Activated CD4-positive, alpha-beta T cell treated with anti-CD3 and anti-CD28 coated beads, Interleukin-10, Interleukin-2, amounts not matched to agents 100 ng/mL and 50 ng/mL, durations not matched to agents 16 hours and 8 hours (primary cell): ENCODE data around the gene TIMM13.
"Not testable (repeated sequence)": the region's sequence is repeated elsewhere in the genome, so short reads cannot be mapped to it uniquely, and the experiment has no call there.

Source experiments
- DNase-seq: peaks from one replicate; pipeline ENCODE4 v3.0.0-alpha.2; 2020

Gene TIMM13

DNA sequence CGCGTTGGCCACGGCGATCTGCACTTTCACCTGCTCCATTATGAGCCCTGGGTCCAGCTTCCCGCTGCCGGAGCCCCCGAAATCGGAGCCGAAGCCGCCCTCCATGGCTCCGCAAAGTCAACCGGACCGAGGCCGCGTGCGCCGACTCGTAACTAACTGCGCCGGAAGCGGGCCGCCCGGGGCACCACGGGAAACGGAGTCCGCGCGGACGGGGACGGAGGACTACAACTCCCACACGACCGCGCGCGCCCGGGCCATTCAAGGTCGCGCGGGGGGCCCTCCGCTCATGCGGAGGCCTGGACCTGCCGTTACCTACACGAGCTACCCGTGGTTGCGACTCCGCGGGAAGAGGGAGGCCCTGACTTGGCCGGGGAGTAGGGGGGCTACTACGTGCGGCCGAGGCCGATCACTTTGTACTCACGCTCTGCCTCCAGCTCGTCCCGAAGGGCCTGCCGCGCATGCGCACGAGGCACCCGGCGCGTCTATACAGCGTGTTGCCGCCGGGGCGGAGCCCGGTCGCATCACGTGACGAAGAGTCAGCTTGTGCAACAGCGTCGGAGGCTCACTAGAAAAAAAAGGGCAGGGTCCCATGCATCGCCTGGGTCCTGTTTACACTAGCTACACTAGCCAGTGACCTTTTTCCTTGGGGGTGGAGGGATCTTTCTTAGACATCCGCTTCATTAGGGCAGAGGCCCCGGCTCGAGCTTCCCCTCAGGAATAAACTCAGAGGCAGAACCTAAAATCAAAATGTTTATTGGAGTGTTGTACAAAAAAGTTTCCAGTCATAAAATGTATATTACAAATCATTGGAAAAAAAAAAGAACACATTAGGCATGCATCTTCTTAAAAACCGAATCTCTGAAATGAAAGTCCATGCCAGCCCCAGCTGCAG lies at the start of gene TIMM13:
Gene TIMM13, minus strand, starts transcription at position 158 of the 892 bp plus-strand sequence. Its CDS starts 53 bp downstream, at position 105.
- peak; percentile 97 for DNase-seq

DNA sequence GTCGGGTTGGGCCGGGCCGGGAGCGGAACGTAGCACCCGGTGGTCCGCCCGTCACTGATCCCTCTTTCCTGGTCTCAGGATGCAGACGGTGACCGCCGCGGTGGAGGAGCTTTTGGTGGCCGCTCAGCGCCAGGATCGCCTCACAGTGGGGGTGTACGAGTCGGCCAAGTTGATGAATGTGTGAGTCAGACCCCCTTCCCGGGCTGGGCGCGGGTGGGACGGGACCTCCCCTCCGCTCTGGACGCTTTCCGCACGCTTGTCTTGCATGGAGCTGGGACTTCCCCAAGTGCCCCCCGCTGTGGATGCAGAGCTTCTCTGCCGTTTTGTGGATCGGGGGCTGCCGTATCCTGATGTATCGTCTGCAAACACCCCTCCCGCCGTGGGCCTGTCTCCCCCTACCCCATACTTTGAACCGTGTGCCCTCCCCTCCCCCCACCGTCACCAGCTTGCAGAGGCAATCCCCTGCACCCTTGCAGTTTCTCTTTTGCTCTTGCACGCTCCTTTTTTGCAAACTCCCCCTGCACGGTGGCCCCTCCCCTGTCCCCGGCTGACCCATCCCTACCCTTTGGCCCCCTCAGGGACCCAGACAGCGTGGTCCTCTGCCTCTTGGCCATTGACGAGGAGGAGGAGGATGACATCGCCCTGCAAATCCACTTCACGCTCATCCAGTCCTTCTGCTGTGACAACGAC lies 49.2 kb upstream of the TIMM13 start:
- DNase-seq = peak; percentile 70

DNA sequence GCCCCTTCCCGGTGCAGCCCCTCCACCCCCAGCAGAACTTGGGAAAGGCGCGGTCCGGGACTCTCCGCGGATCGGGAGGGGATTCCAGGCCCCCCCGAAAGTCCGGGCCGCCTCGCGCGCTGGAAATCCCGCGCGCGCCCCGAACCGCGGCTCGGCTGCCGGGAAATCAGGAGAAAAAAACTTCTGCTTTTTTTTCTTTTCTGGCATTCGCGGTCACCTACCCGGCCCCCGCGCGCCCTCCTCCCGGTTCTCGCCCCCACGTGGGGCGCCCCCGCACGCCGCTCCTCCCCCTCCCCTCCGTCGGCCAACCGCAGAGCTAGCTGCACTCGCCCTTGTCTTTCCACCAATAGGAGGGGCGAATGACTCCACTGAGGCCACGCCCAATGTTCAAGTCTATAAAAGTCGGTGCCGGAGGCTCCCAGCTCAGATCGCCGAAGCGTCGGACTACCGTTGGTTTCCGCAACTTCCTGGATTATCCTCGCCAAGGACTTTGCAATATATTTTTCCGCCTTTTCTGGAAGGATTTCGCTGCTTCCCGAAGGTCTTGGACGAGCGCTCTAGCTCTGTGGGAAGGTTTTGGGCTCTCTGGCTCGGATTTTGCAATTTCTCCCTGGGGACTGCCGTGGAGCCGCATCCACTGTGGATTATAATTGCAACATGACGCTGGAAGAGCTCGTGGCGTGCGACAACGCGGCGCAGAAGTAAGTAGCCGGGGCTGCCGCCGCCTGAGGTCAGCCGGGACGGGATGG lies 48.5 kb upstream of the TIMM13 start, which contains the start of gene GADD45B:
Gene GADD45B, plus strand, starts transcription at position 426 of the 749 bp plus-strand sequence. Its CDS starts 232 bp downstream, at position 658.
- DNase-seq = peak; percentile 98

DNA sequence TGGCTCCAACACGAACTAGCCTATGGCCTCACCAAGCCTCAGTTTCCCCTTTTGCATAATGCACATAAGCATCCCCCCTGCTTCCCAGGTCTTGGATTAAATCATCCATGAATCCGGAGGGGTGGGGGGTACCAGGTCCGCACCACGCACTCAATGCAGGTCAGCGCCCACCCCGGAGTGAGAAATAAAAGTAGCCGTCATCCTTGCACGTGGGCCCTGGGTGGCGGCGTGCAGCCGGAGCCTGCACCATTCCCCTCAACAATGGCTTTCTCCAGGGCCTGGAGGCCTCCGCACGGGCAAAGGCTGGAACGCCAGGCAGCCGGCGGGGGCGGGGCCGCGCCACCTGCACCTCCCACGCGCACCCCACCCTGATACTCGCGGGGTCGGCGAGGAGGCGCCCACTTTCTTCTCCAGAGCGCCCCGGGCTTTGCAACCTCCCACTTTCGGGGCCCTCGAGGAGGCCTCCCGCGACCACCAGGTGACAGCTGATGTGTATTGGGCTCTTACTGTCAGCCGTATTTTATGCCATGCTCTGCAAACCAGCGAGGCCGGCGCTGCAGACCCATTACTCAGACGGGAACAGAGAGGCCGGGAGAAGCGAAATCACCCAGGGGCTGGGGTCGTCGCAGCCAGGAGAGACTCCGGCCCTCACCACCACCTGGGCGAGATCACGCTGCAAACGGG lies 47.8 kb upstream of the TIMM13 start:
- DNase-seq = peak; percentile 70

DNA sequence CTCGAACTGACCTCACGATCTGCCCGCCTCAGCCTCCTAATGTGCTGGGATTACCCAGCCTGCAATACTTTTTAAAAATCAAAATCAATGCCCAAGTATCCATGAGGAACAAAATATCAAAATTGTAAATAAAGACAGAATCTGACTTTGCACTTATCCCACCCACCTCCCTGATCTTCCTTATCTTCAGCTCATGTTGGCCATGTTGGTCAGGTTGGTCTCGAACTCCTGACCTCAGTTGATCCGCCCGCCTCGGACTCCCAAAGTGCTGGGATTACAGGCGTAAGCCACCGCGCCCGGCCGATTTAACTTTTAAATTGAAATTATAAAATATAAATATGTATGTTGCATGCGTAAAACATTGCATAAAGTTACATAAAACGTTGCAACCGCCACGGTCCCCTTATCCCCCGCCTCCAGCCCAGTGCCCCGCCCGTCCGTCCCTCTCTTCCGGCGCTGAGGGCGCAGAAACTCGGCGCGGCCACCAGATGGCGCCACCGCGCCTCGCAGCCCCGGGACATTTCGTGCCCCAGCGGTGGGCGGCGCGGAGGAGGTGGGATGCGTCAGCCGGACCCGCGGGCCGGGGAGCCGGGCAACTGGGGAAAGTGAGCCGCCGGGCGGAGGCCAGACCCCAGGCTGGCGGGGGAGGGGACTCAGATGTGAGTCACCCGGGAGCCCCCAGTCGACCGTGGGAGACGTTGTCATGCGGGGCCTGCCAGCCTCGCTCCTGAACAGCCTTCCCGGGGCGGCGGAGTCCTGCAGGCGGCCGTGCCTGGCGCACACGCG lies 47.0 kb upstream of the TIMM13 start:
- DNase-seq = peak; percentile 90

DNA sequence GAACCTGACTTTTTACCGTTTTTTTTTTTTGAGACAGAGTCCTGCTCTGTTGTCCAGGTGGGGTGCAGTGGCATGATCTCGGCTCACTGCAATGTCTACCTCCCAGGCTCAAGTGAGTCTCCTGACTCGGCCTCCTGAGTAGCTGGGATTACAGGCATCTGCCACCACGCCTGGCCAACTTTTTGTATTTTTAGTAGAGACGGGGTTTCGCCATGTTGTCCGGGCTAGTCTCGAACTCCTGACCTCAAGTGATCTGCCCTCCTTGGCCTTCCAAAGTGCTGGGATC lies 42.5 kb upstream of the TIMM13 start:
- not testable (repeated sequence) for DNase-seq

DNA sequence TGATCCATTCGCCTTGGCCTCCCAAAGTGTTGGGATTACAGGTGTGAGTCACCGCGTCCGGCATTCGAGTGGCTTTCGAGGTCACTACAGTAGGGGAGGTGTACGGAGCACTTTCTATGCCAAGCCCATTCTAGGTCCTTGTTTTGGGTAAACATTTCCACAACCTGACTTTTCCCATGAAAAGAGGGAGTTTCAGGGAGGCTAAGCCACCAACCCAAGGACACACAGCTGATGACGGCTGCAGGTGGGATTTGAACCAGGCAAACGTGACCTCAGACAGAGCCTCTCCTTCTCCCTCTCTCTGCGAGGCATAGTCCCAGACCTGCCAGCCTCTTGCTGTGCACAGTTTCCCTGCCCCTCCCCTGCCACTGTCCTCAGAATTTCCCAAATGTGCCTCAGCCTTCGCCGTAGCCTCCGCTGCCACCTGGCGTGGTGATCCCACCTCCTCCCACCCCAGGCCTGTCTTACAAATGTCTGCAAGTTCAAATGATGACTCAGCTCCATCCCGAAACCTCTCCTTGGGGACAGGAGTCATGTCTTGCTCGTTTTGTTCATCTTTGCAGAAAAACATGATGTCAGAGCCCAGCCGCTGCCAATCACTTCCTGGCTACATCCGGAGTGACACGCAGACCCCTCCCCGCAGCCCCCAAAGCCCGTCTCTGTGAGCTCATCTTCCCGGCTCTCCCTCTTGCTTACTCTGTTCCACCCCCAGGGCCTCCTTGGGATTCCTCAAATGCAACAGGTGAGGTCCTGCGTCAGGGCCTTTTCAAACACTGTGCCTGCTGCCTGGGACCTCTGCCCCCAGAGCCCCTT lies 41.9 kb upstream of the TIMM13 start:
- peak; percentile 82 for DNase-seq

DNA sequence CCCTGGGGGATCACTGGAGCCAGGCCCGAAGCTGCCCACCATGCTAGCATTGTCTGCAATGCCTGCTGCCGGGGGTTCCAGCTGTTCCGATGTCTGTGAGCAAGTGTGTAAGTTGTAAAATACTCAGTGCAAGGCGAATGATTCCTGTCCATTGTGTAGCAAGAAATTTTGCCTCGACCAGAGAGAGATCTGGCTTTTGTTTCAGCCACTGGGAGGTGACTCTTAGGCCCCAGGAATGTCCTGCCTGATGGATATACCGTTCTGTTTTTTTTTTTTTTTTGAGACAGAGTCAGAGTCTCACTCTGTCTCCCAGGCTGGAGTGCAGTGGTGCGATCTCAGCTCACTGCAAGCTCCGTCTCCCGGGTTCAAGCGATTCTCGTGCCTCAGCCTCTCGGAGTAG lies 41.2 kb upstream of the TIMM13 start:
- no peak for DNase-seq

DNA sequence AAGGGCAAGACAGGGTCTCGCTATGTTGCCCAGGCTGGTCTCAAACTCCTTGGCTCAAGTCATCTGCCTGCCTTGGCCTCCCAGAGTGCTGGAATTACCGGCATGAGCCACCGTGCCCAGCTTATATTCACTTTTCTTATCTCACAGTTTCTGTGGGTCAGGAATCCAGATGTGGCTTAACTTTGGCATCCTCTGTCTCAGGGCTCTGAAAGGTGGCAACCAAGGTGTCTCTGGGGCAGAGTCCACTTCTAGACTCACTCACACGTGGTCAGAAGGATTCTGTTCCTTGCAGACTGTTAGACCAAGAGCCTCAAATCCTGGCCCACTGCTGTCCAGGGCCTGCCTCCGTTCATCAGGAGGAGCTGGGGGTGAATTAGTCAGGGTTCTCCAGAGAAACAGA lies 37.0 kb upstream of the TIMM13 start:
- DNase-seq = no peak

DNA sequence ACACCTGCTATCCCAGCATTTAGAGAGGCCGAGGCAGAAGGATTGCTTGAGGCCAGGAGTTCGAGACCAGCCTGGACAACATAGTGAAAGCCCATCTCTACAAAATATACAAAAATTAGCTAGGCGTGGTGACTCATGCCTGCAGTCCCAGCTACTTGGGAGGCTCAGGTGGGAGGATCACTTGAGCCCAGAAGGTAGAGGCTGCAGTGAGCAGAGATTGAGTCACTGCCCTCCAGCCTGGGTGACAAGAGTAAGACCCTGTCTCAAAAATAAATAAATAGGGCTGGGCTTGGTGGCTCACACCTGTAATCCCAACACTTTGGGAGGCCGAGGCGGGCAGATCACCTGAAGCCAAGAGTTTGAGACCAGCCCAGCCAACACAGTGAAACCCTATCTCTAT lies 36.3 kb upstream of the TIMM13 start:
- DNase-seq = not testable (repeated sequence)

DNA sequence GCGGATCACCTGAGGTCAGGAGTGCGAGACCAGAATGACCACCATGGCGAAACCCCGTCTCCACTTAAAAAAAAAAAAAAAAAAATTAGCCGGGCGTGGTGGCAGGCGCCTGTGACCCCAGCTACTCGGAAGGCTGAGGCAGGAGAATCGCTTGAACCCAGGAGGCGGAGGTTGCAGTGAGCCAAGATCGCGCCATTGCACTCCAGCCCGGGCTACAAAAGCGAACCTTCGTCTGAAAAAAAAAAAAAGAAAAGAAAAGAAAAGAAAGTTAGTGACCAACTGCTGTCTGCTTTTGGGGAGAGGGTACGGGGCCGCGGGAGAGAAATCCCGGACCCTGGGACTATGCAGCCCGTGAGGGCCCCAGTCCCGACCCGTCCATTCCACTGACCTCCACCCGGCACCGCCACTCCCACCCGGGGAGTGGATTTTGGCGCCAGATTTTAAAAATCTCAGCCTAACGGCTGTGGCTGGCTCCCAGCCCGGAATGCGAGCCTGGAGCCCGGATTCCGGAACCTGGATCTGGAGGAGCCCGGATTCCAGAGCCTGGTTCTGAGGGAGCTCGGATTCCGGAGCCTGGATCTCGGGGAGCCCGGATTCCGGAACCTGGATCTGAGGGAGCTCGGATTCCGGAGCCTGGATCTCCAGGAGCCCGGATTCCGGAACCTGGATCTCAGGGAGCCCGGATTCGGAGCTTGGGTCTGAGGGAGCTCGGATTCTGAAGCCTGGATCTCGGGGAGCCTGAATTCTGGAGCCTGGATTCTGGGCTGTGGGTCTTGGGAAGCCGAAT lies 35.4 kb upstream of the TIMM13 start:
- no peak for DNase-seq

DNA sequence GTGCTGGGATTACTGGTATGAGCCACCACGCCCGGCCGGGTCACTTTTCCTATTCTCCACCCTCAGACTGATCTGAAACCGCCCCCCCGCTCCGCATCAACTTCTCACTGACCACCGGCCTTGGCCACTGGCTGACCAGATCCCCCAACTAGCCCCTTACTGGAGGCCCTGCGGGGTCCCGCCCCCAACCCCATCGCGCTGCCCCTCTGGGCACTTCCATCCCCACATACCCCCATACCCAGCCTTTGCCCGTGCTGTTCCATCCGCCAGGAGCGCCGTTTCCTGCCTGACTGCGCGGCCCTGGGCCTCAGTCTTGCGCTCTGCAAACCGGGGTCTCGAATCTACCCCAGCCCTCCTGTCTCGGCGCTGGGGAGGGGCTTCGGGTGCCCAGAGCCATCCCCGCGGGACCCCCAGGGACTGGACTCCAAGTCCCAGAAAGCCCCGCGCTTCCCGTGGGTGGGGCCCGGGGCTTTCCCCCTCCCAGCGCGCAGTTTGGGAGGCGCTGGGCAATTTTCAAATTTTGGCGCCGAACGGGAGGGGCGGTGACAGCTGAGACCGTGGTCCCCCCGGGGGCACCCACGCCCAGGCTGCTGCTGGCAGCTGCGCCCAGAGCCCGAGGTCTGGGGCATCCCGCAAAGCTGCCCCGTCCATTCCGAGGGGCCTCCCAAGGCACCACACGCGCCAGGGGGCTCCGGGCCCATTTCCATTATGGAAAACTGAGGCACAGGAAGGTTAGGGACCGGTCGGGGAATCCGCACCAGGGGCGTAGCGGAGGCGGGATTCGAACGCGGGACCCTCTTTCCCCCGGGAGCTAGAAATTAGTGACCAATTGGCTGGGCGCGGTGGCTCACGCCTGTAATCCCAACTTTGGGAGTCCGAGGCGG lies 34.6 kb upstream of the TIMM13 start:
- DNase-seq = peak; percentile 85

DNA sequence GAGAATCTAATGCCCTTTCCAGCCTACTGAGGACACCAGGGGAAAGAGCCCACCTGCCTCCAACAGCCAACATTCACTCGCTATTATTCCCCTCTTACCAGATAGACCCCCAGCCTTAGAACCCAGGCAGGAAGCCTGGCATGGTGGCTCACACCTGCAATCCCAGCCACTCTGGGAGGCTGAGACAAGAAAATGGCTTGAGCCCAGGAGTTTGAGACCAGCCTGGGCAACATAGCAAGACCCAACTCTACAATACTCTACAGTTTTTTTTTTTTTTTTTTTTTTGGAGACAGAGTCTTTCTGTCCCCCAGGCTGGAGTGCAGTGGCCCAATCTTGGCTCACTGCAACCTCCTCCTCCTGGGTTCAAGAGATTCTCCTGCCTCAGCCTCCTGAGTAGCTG lies 32.9 kb upstream of the TIMM13 start:
- no peak for DNase-seq

DNA sequence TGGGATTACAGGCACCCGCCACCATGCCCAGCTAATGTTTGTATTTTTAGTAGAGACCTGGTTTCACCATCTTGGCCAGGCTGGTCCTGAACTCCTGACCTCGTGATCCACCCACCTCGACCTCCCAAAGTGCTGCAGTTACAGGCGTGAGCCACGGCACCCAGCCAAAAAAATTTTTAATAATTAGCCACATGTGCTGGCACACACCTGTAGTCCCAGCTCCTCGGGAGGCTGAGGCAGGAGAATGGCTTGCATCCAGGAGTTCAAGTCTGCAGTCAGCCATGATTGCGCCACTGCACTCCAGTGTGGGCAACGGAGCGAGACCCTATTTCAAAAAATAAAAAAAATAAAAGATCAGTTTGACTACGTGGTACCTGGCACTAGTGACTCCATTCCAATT lies 31.4 kb upstream of the TIMM13 start:
- DNase-seq = not testable (repeated sequence)

DNA sequence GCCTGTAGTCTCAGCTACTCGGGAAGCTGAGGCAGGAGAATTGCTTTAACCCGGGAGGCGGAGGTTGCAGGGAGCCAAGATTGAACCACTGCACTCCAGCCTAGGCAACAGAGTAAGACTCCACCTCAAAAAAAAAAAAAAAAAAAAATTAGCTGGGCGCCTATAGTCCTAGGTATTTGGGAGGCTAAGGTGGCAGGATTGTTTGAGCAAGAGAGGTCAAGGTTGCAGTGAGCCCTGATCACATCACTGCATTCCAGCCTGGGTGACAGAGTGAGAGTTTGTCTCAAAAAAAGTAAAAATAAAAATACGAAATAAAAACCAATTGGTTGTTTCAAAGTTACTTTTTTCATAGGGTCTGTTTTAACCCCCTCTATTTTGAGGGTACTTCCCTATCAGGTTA lies 30.7 kb upstream of the TIMM13 start:
- DNase-seq = no peak

DNA sequence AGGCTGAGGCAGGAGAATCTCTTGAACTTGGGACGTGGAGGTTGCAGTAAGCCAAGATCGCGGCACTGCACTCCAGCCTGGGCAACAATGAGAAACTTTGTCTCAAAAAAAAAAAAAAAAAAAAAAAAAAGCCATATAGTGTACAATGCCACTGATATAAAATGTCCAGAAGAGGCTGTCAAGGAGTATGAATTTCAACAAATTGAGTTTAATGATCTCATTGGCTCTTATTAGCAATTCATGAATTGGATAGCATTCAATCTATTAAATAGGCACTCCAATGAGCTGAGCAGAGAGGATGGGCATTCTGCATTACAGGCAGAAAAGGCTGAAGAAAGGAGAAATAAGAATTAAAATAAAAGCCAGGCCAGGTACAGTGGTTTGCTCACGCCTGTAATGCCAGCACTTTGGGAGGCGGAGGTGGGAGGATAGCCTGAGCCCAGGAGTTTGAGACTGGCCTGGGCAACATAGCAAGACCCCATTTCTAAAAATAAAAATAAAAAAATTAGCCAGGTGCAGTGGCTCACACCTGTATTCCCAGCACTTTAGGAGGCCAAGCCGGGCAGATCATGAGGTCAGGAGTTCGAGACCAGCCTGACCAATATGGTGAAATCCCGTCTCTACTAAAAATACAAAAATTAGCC lies 30.1 kb upstream of the TIMM13 start:
- DNase-seq = no peak

DNA sequence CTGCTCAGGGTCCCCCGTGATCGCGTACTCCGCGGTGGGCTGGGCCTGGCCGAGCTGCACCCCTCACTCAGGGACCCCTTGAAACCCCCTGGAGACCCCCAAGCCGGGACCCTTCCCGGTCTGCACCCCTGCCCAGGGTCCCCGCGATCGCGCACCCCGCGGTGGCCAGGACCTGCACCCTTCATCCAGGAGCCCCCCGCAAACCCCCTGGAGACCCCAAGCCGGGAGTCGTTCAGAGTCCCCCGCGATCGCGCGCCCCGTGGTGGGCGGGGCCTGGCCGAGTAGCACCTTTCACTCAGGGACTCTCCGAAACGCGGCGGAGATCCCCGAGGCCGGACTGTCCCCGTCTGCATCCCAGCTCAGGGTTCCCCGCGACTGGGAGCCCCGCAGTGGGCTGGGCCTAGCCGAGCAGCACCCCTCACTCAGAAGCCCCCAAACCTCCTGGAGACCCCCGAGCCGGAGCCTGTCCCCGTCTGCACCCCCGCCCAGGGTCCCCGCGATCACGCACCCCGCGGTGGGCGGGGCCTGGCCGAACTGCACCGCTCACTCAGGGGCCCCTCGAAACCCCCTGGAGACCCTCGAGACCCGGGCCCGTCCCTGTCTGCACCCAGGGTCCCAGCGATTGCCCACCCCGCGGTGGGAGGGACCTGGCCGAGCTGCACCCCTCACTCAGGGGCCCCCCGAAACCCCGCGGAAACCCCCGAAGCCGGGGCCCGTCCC lies 28.6 kb upstream of the TIMM13 start:
- peak; percentile 63 for DNase-seq
